HS-5 (cell line): ENCODE data around the gene MPHOSPH9.

ENCODE experiments used
- DNase-seq: peaks from one replicate; pipeline ENCODE4 v3.0.0-alpha.2; 2012; ENCODE audit warnings: low read depth

Gene MPHOSPH9

GRCh38 chr12:123149501-123150274, 83.3 kb downstream of the MPHOSPH9 start:
- no peak for DNase-seq

GRCh38 chr12:123149088-123149487, 83.9 kb downstream of the MPHOSPH9 start:
- DNase-seq: no peak

- DNase-seq: no peak
Observed at GRCh38 chr12:123148655-123149054, 84.3 kb downstream of the MPHOSPH9 start.

GRCh38 chr12:123148223-123148622, 84.7 kb downstream of the MPHOSPH9 start:
- no peak for DNase-seq

GRCh38 chr12:123145211-123145610, 87.7 kb downstream of the MPHOSPH9 start:
- DNase-seq: no peak

GRCh38 chr12:123143736-123144461, 89.0 kb downstream of the MPHOSPH9 start:
- DNase-seq: no peak

GRCh38 chr12:123142921-123143735, 89.8 kb downstream of the MPHOSPH9 start:
- no peak for DNase-seq

GRCh38 chr12:123142518-123142840, 90.5 kb downstream of the MPHOSPH9 start:
- no peak for DNase-seq

- DNase-seq: peak; percentile 49
Observed at GRCh38 chr12:123141615-123142517, 91.1 kb downstream of the MPHOSPH9 start.

GRCh38 chr12:123140676-123141614, 92.0 kb downstream of the MPHOSPH9 start:
- DNase-seq: no peak

- DNase-seq: no peak
Observed at GRCh38 chr12:123139926-123140675, 92.8 kb downstream of the MPHOSPH9 start.

- DNase-seq: no peak
Observed at GRCh38 chr12:123135688-123136087, 97.3 kb downstream of the MPHOSPH9 start.

GRCh38 chr12:123134826-123135225, 98.1 kb downstream of the MPHOSPH9 start:
- DNase-seq: no peak

GRCh38 chr12:123134271-123134671, 98.7 kb downstream of the MPHOSPH9 start:
- no peak for DNase-seq

- no peak for DNase-seq
Observed at GRCh38 chr12:123133701-123134100, 99.2 kb downstream of the MPHOSPH9 start.

GRCh38 chr12:123132951-123133619, 99.9 kb downstream of the MPHOSPH9 start:
- no peak for DNase-seq

- DNase-seq: no peak
Observed at GRCh38 chr12:123131879-123132402, 101.0 kb downstream of the MPHOSPH9 start.

- no peak for DNase-seq
Observed at GRCh38 chr12:123131291-123131832, 101.6 kb downstream of the MPHOSPH9 start.

- no peak for DNase-seq
Observed at GRCh38 chr12:123129621-123130020, 103.3 kb downstream of the MPHOSPH9 start.
